Fibroblast of the conjunctiva (primary cell): ENCODE results near the gene RETN.

Experiments
- DNase-seq: peaks from one replicate; pipeline ENCODE4 v3.0.0-alpha.2; 2010; ENCODE audit warnings: low read depth

RETN gene

DNA sequence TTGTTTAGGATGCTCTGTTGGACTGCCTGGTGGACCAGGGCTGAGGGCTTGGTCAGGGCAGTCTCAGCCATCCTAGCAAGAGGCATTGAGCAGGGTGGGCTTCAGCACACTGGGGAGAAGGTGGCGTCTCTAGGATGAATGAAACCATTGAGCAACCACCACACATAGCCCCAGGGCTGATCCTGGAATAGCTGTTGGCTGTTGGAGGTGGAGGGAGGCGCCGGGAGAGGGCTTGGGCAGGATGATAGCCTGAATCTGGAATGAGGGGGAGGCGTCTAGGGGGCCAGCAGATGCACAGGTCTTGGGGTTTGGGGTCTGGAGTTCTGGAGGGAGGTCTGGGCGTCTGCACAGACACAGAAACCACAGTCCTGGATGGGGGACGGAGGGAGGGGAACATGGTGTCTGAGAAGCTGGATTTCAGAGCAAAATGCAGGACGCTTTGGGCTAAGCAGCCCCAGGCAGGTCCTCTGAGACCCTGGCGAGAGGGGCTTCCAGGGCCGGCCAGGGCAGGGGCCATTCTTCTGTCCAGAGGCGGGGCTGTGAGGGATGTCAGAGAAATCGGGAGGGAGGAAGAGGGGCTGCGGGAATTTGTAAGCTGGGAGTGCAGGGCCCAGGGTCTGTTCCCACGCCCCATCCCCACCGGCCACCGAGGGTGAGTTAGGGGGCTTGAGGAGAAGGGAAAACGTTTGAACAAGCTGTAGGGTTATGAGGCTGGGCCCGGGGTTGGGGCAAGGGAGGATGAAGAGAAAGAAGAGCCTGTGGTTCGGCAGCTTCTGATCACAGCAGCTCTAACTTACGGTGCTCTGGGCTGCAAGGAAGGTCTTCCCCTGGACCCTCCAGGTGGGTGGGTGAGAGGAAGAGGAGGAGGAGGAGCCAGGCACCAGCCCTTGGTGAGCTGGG lies 16.9 kb downstream of the RETN start:
- no peak for DNase-seq

DNA sequence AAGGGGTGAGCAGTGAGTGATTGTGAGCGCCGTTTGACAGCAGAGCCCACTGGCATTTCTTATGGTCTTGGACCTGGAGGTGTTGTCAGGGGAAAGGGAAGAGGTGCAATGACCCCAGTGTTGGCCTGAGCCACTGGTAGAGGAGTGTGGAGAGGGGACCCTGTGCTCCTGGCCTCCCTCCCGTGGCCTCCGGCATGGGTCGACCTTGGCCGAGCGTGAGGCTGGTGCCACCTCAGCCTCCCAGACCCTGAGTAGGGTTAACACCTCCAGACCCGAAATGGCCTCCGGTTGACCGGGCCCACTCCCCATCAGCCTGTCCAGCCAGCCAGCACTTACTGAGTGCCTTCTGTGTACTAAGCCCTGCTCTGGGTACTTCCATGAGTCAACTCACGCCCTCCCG lies 18.3 kb downstream of the RETN start:
- no peak for DNase-seq

DNA sequence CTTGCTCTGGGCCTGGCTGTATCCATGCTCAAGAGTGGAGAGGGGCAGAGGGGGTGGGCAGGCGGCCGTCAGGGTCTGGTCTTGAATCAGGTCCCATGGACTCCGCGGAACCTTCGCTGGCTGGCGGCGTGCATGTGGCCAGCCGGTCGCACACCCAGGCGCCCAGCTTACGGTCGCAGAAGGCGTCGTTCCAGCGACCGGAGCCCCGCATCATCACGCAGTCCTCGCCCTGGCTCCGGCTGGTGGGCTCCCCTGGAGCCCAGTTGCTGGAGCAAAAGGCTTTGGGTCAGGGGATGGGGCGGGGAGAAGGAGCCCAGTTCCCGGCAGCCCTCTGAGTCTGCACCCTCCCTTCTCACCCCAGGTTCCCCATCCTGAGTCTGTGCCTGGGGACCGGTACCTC lies 20.3 kb downstream of the RETN start:
- no peak for DNase-seq

DNA sequence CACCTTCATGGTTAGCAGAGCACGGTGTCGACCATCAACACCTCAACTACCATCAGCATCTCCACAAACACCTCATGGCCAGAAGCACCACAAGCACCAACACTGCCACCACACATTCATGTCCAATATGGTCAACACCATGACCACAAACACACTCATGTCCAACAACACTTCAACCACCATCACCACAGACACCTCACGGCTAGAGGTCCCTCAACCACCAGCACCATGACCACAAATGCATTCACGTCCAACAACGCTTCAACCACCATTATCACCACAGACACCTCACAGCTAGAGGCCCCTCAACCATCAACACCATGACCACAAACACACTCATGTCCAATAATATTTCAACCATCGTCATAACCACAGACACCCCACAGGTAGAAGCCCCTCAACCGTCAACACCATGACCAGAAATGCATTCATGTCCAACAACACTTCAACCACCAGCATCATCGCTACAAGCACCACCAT lies 22.0 kb downstream of the RETN start:
- no peak for DNase-seq

DNA sequence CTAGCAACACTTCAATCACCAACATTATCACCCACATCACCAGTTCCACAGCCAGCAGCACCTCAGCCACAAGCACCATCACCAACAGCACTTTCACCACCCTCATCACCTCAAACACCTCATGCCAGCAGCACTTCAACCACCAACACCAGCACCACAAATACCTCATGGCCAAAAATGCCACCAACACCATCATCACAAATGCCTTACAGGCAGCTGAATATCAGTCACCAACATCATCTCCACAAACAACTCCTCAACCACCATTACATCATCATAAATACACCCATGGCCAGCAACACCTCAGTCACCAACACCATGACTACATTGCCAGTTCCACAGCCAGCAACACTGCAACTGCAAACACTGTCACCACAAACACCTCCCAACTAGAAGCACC lies 22.6 kb downstream of the RETN start:
- DNase-seq: no peak

DNA sequence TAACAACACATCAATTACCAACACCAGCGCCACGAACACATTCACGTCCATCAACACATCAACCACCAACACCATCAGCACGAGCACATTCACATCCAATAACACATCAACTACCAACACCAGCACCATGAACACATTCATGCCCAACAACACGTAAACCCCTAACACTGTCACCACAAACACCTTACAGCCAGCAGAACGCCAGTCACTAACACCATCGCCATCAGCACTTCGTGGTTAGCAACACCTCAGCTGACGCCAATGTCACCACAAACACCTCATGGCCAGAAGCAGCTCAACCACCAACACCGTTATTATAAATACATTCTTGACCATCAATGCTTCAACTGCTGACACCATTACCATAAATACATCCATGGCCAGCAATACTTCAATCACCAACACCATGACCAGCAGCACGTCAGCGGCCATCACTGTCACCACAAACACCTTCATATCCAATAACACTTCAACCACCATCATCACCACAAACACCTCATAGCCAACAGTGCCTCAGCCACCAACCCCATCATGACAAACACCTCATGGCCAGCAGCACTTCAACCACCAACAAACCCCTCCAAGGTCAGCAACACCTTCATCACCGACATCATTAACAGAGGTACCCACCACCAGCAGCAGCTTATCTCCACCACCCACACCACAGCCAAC lies 23.7 kb downstream of the RETN start:
- DNase-seq: no peak

DNA sequence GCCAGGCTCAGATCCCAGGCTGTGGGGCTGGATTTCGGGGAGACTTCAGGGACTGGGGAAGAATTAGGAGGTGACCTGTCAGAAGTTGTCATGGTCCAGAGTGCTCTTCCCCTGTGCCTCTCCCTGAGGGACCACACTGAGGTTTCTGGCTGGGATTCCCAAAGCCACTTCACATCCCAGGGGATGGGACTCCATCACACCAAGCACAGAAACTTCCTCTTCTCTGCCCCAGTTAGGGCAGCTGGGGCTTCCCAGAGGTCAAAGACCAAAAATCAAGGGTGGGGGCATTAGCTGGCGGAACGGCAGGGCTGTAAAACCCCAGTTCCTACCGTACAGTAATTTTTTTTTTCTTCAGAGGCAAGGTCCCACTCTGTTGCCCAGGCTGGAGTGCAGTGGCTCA lies 25.6 kb downstream of the RETN start:
- DNase-seq: no peak

DNA sequence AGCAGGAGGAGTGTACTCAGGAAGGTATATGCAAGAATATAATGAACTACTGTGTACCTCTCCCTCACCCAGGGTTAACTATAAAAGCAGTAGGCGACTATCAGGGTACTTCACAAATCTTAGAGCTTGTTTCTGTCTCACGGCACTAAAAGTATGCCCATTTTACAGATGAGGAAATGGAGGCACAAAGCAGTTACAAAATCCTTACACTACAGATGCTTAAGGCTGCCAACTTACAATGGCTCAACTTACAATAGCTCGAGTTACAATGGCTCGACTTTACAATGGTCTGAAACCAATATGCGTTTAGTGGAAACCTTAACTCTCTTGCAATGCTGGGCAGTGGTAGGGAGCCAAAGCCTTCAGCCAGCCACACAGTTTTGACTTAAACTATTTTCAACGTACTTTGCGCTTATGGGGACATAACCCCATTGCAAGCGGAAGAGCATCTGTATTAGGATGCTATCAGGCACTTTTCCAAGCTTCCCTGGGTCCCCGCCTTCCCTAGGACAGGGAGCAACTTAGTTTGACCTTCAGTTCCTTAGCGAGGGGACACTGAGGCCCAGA lies 29.0 kb downstream of the RETN start:
- no peak for DNase-seq

DNA sequence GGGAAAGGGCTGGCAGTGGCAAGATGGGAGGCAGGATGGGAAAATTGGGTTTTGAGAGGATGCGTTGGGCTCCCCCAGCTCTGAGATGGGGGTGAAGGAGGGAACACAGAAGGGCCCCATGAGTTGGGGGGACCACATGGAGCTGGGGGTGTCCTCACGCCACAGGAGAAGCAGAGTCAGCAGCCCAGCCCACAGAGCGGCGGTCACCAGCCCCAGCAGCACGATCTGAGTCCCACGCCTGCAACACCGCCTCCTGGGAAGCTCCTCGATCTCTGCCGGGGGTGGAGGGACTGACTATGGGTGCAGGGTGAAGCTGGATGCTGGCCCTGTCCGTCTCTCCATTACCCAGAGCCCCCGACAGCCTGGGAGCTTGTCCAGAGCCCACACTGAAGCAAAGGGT lies 29.7 kb downstream of the RETN start:
- DNase-seq: no peak

DNA sequence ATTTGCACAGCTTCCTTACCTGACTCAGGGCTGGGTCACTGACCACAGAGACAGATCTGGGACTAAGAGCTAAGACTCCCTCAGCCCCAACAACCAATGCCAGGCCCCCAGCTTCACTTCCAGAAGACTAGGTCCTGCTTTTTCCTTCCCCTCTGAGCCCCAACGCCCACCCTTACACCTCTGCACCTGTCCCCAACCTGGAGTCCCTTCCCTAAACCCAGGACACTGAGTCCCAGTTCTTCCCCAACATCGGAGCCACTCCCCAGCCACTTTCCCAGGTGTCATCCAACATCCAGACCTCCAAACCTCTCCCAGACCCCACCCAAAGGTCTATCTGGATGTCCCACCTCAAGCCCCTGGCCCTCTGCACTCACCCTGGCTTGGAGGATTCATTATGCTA lies 30.2 kb downstream of the RETN start:
- DNase-seq: no peak

DNA sequence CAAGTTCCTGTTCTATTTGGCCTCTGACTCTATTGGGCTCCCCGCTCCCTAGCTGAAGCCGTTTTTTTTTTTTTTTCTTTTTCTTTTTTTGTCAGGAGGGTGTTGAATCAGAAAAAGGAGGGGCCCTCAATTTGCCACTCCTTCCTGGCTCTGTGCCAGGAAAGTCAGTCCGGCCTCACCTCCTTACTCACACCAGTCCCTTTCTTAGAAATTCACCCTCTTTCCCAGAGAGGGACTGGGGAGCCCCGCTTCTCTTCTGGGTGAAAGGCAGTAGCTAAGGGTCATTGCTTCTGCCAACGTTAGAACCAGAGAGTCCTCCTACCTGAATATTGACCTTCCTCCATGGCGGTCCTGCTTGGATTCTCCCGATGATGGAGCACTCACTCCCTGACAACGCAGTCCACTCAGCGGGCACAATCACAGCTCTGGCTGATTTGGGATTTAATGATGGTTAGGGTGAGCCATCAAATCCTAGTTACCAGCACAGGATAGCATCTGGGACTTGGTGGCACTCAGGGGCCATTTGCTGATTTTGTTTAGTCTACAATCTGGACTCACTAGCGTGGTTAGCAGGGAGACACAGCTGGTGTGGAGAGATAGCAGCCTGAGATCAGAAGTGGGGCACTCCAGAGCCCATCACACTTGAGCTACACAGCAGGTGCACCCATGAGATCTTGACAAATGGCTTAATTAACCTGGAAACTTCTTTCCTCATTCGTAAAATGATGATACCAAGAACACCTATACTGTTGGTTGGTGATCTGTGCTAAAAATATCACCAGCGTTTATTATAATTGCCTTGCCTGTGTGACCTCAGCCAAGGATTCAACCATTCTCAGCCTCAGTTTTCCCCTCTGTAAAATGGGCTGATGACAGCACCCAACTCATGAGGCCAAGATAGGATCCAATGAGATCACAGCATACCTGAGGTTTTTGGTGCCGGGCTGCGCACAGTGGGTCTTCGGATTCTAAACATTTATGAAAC lies 30.9 kb downstream of the RETN start:
- no peak for DNase-seq

DNA sequence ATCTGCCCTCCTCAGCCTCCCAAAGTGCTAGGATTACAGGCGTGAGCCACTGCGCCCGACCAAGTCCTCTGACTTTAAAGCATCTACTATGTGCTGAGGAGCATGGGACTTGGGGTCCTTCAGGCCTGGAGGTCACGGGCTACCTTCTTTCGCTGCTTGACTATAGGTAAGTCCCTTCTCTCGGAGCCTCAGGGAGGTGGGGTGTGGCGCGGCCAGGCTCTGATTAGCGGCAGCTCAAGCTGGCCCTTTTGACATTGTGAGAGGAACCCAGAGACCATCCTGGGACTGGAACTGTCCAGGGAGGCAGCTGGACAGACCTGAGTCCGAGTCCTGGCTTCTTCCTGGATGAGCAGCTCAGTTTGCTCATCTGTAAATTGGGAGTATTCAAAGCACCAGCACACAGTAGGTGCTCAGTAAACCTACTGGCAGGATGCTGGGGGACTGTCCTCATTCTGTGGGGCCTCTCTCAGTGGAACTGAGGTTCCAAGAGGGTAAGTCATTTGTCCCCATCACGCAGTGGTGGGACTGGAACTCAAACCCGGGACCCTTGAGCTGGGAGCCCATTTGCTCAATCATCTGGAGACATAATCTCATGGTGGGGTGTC lies 32.3 kb downstream of the RETN start:
- DNase-seq: no peak

DNA sequence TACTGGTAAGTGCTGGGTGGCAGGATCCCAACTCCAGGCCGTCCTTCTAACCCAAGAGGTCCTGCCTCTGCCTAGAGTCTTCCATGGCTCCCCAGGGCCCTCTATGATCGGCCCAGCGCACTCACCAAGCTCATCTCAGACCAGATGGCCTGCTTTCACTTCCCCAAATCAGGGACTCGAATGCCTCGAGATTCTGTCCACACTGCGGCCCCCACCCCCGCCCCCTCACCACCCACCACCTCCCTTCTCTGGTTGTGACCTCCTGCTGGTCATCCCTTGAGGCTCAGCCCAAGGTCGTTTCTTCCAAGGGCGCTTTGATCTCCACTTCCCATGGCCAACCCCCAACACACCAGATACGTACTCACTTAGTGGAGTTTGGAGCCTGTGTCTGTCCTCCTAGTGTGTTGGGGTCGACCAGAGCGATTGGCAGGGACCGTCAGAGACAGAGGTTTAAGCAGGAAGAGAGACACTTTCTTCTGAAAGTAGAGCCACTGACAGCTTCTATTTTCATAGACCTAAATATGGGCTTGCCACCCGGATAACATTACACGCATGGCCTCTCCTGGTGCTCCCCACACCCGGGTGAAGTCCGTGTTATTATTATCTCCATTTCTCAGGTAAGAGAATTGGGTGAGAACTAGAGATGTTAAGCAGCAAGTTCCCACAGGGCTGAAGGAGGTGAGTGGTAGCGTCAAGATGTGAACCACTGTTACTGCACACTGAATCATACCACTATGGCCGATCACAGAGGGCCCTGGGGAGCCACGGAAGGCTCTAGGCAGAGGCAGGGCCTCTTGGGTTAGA lies 33.0 kb downstream of the RETN start, which contains the start of gene FCER2:
Gene FCER2, minus strand, starts transcription at position 478 of the 804 bp plus-strand sequence. CDS start 2,371 bp downstream, outside the sequence.
- no peak for DNase-seq

DNA sequence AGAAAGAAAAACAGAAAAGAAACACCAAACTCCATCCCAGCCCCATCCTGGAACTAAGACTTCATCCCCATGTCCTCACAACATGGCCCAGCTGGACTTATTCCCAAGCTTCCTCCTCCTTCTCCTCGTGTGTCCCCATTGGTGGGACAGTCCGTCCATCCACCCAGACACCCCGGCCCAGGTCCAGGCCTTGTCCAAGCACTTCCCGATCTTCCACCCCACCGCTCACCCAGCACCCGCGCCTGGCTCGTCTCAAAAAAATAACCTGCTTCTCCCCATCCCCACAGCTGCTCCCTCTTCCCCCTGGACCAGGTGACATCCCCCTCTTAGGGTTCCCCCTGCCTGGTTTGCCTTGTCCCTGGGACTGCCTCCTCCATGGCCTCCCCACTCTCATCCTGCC lies 34.5 kb downstream of the RETN start:
- DNase-seq: no peak

DNA sequence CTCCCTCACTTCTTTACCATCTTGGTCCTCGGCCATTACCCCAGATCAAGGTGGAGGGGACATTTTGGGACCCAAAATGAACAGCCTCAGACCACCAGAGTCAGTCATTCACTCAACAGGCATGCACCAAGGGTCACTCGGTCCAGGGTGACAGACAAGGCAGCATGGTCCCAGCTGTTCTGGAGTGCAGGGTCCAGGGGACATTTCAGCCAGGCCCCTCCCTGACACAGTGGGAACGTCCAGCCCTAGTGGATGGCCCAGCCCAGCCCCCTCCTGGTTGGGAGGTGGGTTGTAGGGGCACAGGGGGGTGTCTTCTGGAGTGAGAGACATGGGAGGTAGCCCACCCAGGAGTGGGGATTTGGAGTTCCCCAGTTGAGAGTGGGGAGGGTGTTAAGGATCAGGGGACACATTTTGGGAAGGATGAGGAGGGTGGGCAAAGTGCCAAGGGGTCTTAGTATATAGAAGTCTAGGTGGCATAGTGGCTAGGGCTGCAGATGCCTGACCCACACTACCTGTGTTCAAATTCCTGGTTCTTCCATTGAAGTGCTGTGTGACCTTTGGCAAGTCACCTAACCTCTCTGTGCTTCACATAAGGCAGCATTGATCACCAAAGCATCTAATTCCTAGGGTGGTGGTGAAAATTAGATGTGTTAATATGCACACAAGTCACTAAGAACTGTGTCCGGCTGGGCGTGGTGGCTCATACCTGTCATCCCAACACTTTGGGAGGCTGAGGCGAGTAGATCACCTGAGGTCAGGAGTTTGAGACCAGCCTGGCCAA lies 35.6 kb downstream of the RETN start:
- DNase-seq: no peak

DNA sequence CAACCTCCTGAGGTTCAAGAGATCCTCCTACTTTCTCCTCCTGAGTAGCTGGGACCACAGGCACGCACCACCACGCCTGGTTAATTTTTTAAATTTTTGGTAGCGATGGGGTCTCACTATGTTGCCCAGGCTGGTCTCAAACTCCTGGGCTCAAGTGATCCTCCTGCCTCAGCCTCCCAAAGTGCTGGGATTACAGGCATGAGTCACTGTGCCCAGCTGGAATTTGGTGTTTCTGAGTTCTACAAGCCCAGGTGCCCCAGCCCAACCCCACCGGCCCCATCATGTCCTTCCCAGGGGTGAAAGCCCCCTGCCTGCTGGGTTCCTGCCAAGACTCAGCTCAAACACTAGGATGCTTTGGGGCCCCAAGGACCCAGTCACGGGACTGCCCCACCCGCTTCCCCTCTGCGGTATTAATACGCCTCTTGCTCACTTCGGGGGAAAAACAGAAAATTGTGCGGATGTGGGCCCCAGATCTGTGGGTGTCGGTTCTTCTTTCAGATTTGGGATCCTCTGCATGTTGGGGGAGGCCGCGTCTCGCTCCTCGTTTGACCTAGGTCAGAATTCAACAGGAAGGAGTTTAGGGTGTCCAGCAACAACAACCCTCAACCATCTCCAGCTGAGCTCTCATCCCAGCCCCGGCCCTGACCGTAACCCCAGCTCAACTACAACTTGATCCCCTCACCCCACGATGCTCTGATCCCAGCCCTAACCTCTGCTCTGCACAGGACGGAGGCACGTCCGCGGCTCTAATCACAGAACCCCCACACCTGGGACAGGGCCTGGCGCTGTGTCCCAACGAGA lies 36.7 kb downstream of the RETN start:
- no peak for DNase-seq

DNA sequence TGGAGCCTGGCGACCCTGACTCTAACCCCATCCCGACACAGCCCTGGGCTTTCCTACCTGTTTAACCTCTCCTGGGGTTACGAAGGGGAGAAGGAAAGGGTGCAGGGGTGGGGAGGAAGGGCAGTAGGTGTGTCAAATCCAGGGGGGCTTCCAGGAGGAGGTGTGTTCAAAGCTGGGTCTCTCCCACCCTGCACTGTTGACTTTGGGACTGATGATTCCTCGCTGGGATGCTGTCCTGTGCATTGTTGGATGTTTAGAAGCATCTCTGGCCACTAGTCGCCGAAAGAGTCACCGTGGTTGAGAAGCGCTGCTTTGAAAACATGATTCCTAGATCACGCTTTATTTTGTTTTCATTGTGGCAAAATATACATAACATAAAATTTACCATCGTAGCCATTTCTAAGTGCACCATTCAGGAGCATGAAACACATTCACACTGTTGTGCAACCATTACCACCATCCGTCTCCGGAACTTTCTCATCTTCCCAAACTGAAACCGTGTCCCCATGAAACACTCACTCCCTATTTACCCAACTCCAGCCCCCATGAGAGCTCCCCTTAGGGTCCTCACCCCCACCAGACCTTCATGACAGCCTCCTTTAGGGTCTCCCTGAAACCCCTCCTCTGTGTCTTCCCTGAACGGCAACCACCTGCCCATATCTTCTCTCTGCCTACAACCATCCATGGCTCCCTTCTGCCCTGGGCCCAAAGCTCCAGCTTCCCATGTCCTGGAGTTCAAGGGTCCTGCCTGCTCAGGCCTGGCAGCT lies 37.5 kb downstream of the RETN start:
- DNase-seq: no peak

DNA sequence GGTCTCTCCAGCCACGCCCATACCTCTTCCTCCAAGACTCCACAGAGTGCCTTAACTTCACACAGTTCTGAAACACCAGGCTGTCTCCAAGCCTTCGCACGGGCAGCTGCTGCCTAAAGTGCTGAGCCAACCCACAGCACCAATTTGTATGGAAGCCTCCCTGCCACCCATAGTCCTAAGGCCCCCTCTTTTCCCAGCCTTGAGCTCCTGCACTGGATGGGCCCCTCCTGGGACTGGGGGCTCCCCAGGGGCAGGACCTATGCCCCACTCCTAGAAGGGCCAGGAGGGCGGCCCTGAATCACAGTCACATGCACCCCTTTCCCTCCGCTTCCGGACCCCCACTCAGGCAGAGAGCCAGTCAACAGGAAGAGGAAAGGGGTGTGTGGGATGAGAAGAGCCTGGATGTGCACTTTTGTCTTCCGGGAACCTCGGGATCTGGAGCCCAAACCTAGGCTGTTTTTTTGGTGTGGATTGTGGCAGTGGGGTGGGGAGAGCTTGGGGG lies 38.2 kb downstream of the RETN start:
- DNase-seq: no peak
